Testis (tissue), 3 donors: ENCODE results near the gene CLIP2. TPM values are rescaled to one million over a fixed set of nuclear protein-coding genes. Genes with fewer than 3 reads are reported as not detected.
"Not testable (repeated sequence)": the region's sequence is repeated elsewhere in the genome, so short reads cannot be mapped to it uniquely, and the experiment has no call there.

Experiments used
- DNase-seq: peaks from one replicate; pipeline ENCODE4 v3.0.0-alpha.2; 2019
- H3K27ac ChIP-seq, 2 donors: fragments of 200-600 bp; sonication (generic); one replicate each; pipeline ENCODE4 v1.5.1; 2019
- H3K27me3 ChIP-seq: fragments of 200-600 bp; sonication (generic); one replicate; pipeline ENCODE4 v1.5.1; 2019
- H3K36me3 ChIP-seq: fragments of 200-600 bp; sonication (generic); one replicate; pipeline ENCODE4 v1.5.1; 2017; ENCODE audit warnings: low read depth; ENCODE audit errors: missing control alignments
- H3K4me1 ChIP-seq: fragments of 200-600 bp; sonication (generic); one replicate; pipeline ENCODE4 v1.5.1; 2019
- H3K4me3 ChIP-seq, 2 donors: fragments of 200-600 bp; sonication (generic); one replicate each; pipeline ENCODE4 v1.5.1; 2017 to 2019
- H3K9me3 ChIP-seq: fragments of 200-600 bp; sonication (generic); one replicate; pipeline ENCODE4 v1.5.1; 2017
- CTCF ChIP-seq, 3 experiments: fragments of 450-650 bp in 2 of 3; fragments of 200-600 bp in 1 of 3; sonication (generic) in 1 of 3; IDR thresholded peaks; one replicate each; pipeline ENCODE4 v1.5.1; 2016 to 2019; ENCODE audit warnings: antibody characterized with exemption in 3 of 3, mild to moderate bottlenecking in 2 of 3, moderate library complexity in 1 of 3
- POLR2A ChIP-seq: fragments of 450-650 bp; IDR thresholded peaks from one replicate; pipeline ENCODE4 v1.6.1; 2017; ENCODE audit warnings: antibody characterized with exemption, mild to moderate bottlenecking, moderate library complexity
- WGBS, 2 donors: methylation state at CpG; one replicate each; pipeline ENCODE4 v1.1.5; 2018; 5-methylcytosine and 5-hydroxymethylcytosine counted together
- intact Hi-C: fragments of 100-400 bp; cut with DNase I; formaldehyde crosslinking; loops from one replicate; pipeline ENCODE4 v1.15.1; 2023; ENCODE audit warnings: low total_unique reads
- polyA plus RNA-seq: library from polyadenylated mRNA; stranded (reverse); fragments of 350-450 nt; fragmentation: Illumina TruSeq; extraction: RNeasy Lipid Tissue Mini Kit (QIAGEN cat#74804); gene quantifications from one replicate; pipeline ENCODE4 v1.2.3, GENCODE V29; 2014; ENCODE audit warnings: low read depth, low replicate concordance; ENCODE audit not compliant: insufficient read depth
- total RNA-seq, 2 donors: library from RNA; depleted of rRNA; stranded (reverse); fragments of >200 nt; gene quantifications; one replicate each; pipeline ENCODE4 v1.2.3, GENCODE V29; 2016

The CLIP2 gene
- total and polyA plus RNA-seq, 3 donors from 2014 or later, result 8.5 to 19.8 (median 16.5) TPM

GRCh38 chr7:74401137-74401859 is 112.1 kb downstream of the CLIP2 start:
- intact Hi-C loops, result loop anchor here (5.0 to 10.0 kb wide), 2 partner anchors 194 to 336 kb away; no protein-coding TSS in a partner anchor
- H3K4me3 ChIP-seq, result no peak overlapping the region
- 44 to 49% methylated on average over 12 to 14 of the region's 14 CpGs for WGBS, 2 donors
- peak; percentile 85 for DNase-seq
- H3K27ac ChIP-seq, result no peak overlapping the region
- H3K36me3 ChIP-seq, result no peaks in the 10 kb centered on the region
- TF ChIP-seq CTCF (IDR thresholded peaks at IDR 0.05) (peak; percentile 73 to 97 (median 91)), POLR2A (no peak)
- no peaks in the 10 kb centered on the region for H3K4me1 ChIP-seq
- H3K27me3 ChIP-seq, result no peaks in the 10 kb centered on the region
- no peaks in the 10 kb centered on the region for H3K9me3 ChIP-seq

- H3K36me3 ChIP-seq, H3K9me3 ChIP-seq, DNase-seq, H3K27me3 ChIP-seq, H3K27ac ChIP-seq, H3K4me3 ChIP-seq, H3K4me1 ChIP-seq: not testable (repeated sequence)
- 91 to 96% methylated on average over 3 of the region's 3 CpGs for WGBS, 2 donors
- intact Hi-C loops, result loop anchor here (5.0 to 10.0 kb wide), 2 partner anchors 195 to 338 kb away; no protein-coding TSS in a partner anchor
Observed at GRCh38 chr7:74402668-74403067, 113.5 kb downstream of the CLIP2 start.

GRCh38 chr7:74403521-74404387 is 114.5 kb downstream of the CLIP2 start:
- H3K4me1 ChIP-seq, result no peaks in the 10 kb centered on the region
- no peak for DNase-seq
- intact Hi-C loops, result loop anchor here (5.0 to 10.0 kb wide), 2 partner anchors 196 to 339 kb away; no protein-coding TSS in a partner anchor
- H3K9me3 ChIP-seq, result no peaks in the 10 kb centered on the region
- H3K27ac ChIP-seq, result no peak overlapping the region
- no peaks in the 10 kb centered on the region for H3K27me3 ChIP-seq
- H3K4me3 ChIP-seq, result no peak overlapping the region
- TF ChIP-seq CTCF (IDR thresholded peaks at IDR 0.05) (no peak), POLR2A (no peak)
- 85 to 91% methylated on average over 28 to 30 of the region's 30 CpGs for WGBS, 2 donors
- H3K36me3 ChIP-seq, result no peaks in the 10 kb centered on the region

GRCh38 chr7:74404388-74404700 is 115.1 kb downstream of the CLIP2 start:
- Histone ChIP-seq H3K27ac (no peak overlapping the region), H3K4me3 (no peak overlapping the region), H3K27me3 (no peaks in the 10 kb centered on the region), H3K4me1 (no peaks in the 10 kb centered on the region), H3K36me3 (no peaks in the 10 kb centered on the region), H3K9me3 (no peaks in the 10 kb centered on the region)
- no peak for TF ChIP-seq CTCF (IDR thresholded peaks at IDR 0.05)
- TF ChIP-seq POLR2A, result no peak
- WGBS, 2 donors, result 62 to 64% methylated on average over 3 to 8 of the region's 8 CpGs
- no peak for DNase-seq
- intact Hi-C loops, result loop anchor here (5.0 to 10.0 kb wide), 2 partner anchors 197 to 340 kb away; no protein-coding TSS in a partner anchor

- no peaks in the 10 kb centered on the region for H3K9me3 ChIP-seq
- H3K4me1 ChIP-seq, result no peaks in the 10 kb centered on the region
- H3K36me3 ChIP-seq, result no peaks in the 10 kb centered on the region
- DNase-seq, result no peak
- no peak overlapping the region for H3K4me3 ChIP-seq
- no peaks in the 10 kb centered on the region for H3K27me3 ChIP-seq
- 80 to 87% methylated on average over 12 to 15 of the region's 15 CpGs for WGBS, 2 donors
- intact Hi-C loops, result loop anchor here (5.0 to 10.0 kb wide), 2 partner anchors 197 to 340 kb away; no protein-coding TSS in a partner anchor
- no peak overlapping the region for H3K27ac ChIP-seq
- no peak for TF ChIP-seq POLR2A
- TF ChIP-seq CTCF (IDR thresholded peaks at IDR 0.05), result no peak
Observed at GRCh38 chr7:74404741-74405140, 115.5 kb downstream of the CLIP2 start.
